GM12873 (cell line): ENCODE data around the gene TNS4.

Source experiments
- TF ChIP-seq, protein P1 (sequence below): IDR thresholded peaks from 2 replicates; pipeline ENCODE4 v1.5.1; 2012; ENCODE audit warnings: low read depth, mild to moderate bottlenecking, moderate library complexity, low read length, control low read depth; ENCODE audit not compliant: insufficient read depth; ENCODE audit errors: missing control alignments

TNS4 gene

DNA sequence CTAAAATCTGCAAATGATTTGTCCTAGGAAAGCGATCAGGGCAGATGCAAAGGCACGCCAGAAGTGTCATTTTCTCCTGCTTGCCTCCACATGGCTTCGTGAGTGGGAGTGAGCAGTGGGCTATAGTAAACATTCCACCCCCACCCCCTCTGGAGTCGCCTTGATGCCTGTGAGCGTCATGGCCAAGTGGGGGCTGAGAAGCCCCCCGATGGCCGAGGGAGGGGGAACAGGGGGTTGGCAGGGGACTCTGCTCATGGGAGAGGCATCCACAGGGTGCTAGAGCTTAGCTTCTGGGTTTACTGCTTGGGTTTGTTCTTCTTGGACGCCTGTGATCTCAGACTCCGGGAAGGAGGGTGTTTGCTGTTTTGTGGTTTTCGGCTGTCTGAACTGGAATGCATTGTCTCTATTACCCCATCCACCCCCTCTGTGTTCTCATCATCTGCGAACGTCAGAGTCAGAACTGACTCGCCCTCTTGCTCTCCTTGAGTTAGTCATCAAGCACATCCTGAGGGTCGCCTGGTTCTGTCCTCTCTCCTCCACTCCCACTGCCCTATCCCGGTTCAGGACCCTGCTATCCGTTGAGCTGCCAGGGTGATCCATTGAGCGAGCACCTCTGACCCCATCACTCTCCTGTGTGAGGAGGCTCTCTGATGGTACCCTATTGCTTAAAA lies 15.4 kb downstream of the TNS4 start:
- TF ChIP-seq, protein P1, sequence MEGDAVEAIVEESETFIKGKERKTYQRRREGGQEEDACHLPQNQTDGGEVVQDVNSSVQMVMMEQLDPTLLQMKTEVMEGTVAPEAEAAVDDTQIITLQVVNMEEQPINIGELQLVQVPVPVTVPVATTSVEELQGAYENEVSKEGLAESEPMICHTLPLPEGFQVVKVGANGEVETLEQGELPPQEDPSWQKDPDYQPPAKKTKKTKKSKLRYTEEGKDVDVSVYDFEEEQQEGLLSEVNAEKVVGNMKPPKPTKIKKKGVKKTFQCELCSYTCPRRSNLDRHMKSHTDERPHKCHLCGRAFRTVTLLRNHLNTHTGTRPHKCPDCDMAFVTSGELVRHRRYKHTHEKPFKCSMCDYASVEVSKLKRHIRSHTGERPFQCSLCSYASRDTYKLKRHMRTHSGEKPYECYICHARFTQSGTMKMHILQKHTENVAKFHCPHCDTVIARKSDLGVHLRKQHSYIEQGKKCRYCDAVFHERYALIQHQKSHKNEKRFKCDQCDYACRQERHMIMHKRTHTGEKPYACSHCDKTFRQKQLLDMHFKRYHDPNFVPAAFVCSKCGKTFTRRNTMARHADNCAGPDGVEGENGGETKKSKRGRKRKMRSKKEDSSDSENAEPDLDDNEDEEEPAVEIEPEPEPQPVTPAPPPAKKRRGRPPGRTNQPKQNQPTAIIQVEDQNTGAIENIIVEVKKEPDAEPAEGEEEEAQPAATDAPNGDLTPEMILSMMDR, result no peak

GRCh38 chr17:40484973-40485530 lies 16.4 kb downstream of the TNS4 start:
- TF ChIP-seq, protein P1, result no peak

- TF ChIP-seq, protein P1, result no peak
These were observed 17.0 kb downstream of the TNS4 start for GRCh38 chr17:40484285-40484972.

DNA sequence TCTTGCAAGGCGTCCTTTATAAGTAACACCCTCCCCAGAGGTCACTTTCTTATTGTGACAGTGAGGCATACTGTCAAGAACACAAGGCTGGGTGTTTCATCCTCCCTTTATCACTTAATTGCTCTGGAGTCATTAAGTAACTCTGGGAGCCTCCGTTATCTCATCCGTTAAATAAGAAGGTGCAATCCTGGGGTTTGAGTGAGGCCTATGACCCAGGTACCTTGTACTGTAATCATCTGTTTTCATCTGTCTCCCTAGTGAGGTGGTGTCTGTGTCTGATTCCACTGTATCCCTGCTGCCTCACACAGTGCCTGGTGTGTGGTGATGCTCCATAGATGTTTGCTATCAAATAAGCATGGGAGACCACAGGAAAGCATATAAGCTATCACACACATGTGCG lies 17.7 kb downstream of the TNS4 start:
- TF ChIP-seq, protein P1, result no peak

DNA sequence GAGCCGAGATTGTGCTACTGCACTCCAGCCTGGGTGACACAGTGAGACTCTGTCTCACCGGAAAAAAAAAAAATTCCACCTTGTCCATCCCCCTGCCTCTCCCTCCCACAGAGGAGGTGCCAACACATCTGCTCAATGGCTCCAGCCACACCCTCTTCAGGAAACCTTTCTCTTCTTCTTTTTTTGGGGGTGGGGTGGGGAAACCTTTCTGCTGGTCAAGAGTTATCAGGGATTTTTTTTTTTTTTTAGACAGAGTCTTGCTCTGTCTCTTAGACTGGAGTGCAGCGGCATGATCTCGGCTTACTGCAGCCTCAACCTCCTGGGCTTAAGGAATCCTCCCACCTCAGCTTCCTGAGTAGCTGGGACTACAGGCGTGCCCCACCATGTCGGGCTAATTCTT lies 18.7 kb downstream of the TNS4 start:
- TF ChIP-seq, protein P1, result no peak

GRCh38 chr17:40481106-40481505 lies 20.3 kb downstream of the TNS4 start:
- TF ChIP-seq, protein P1, result no peak

DNA sequence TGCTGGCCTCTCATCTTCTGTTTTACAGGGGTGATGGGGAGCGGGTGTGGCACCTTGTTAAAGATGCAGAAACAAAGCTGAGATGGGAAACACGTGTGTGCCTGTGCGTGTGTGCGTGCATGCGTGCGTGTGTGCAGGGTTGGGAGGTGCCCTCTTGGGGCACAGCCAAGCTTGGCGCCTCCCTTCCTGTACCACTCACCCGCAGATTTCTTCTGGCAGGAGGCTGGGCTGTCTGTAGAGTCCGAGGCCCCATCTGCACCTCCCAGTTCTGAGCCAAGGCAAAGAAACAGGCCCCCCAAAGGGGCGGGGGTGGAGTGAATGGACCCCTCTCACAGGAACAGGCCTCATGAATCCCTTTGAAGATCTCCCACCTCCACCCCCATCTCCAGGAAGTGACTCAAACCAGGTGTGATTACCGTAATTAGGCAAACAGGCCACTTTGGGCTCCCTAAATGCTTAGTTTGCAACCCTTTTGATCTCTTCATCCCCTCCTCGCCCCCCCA lies 20.9 kb downstream of the TNS4 start:
- TF ChIP-seq, protein P1, result no peak
